CD8-positive, alpha-beta memory T cell (primary cell): ENCODE data around the gene DGKI. TPM values are rescaled to one million over a fixed set of nuclear protein-coding genes. Genes with fewer than 3 reads are reported as not detected.

Source experiments
- CTCF ChIA-PET: fragments of 350-600 bp; sonication (Branson Sonifier 250); formaldehyde crosslinking; loops from one replicate; lab custom pipeline; 2021; ENCODE audit warnings: antibody characterized with exemption; lab: Charles Lee
- POLR2A ChIA-PET: fragments of 350-600 bp; sonication (Branson Sonifier 250); formaldehyde crosslinking; loops from one replicate; lab custom pipeline; 2021; ENCODE audit warnings: antibody characterized with exemption; lab: Charles Lee
- DNase-seq, 5 donors: peaks; one replicate each; pipeline versions ENCODE4 v3.0.0 to v3.0.0-alpha.2; 2020 to 2022; ENCODE audit warnings: mixed read lengths in 1 of 5
- H3K27ac ChIP-seq: one replicate; pipeline ENCODE4 v1.7.0; 2013; ENCODE audit warnings: low read depth, mild to moderate bottlenecking, low read length, moderate library complexity
- H3K27me3 ChIP-seq: 2 replicates; pipeline ENCODE4 v1.7.0; 2013; ENCODE audit warnings: low read length, mild to moderate bottlenecking; ENCODE audit not compliant: insufficient read depth, poor library complexity, severe bottlenecking
- H3K36me3 ChIP-seq: 2 replicates; pipeline ENCODE4 v1.7.0; 2013; ENCODE audit warnings: mild to moderate bottlenecking, low read length, moderate library complexity; ENCODE audit not compliant: insufficient read depth
- H3K4me1 ChIP-seq: 2 replicates; pipeline ENCODE4 v1.7.0; 2013; ENCODE audit warnings: mild to moderate bottlenecking, low read length, moderate library complexity; ENCODE audit not compliant: insufficient read depth
- H3K4me3 ChIP-seq: 2 replicates; pipeline ENCODE4 v1.7.0; 2013; ENCODE audit warnings: mild to moderate bottlenecking, low read length
- H3K9me3 ChIP-seq: 2 replicates; pipeline ENCODE4 v1.7.0; 2013; ENCODE audit warnings: mild to moderate bottlenecking, low read length
- H3K27ac Mint-ChIP-seq, 8 donors: one replicate each; pipeline ENCODE4 v1.8.0; 2020 to 2021; ENCODE audit warnings: mixed read lengths in 8 of 8, mild to moderate bottlenecking in 6 of 8, inconsistent platforms in 3 of 8, moderate library complexity in 3 of 8
- H3K27me3 Mint-ChIP-seq, 2 donors: one replicate each; pipeline ENCODE4 v1.8.0; 2020 to 2021; ENCODE audit warnings: mixed read lengths in 2 of 2, mild to moderate bottlenecking in 1 of 2, moderate library complexity in 1 of 2
- H3K36me3 Mint-ChIP-seq, 3 donors: one replicate each; pipeline ENCODE4 v1.8.0; 2020 to 2021; ENCODE audit warnings: mixed read lengths in 3 of 3, inconsistent platforms in 1 of 3, mild to moderate bottlenecking in 1 of 3
- H3K4me1 Mint-ChIP-seq, 3 donors: one replicate each; pipeline ENCODE4 v1.8.0; 2020 to 2021; ENCODE audit warnings: mixed read lengths in 3 of 3, inconsistent platforms in 1 of 3, mild to moderate bottlenecking in 1 of 3
- H3K4me3 Mint-ChIP-seq, 7 donors: one replicate each; pipeline ENCODE4 v1.8.0; 2020 to 2021; ENCODE audit warnings: mixed read lengths in 7 of 7, mild to moderate bottlenecking in 6 of 7, moderate library complexity in 4 of 7, inconsistent platforms in 2 of 7
- H3K9me3 Mint-ChIP-seq, 5 donors: one replicate each; pipeline ENCODE4 v1.8.0; 2020 to 2022; ENCODE audit warnings: mixed read lengths in 5 of 5, mild to moderate bottlenecking in 3 of 5, moderate library complexity in 2 of 5, inconsistent platforms in 1 of 5
- polyA plus RNA-seq: library from polyadenylated mRNA; unstranded; fragments of 300-500 nt; fragmentation: Illumina TruSeq; gene quantifications from one replicate; pipeline ENCODE4 v1.2.3, GENCODE V29; 2021
- total RNA-seq, 2 experiments: library from RNA; stranded (reverse); gene quantifications; one replicate each; pipeline ENCODE4 v1.2.3, GENCODE V29; 2021

The DGKI gene
- total and polyA plus RNA-seq, 3 experiments from 2014 or later, result 1.3 to 1.4 TPM; not detected in 1

DNA sequence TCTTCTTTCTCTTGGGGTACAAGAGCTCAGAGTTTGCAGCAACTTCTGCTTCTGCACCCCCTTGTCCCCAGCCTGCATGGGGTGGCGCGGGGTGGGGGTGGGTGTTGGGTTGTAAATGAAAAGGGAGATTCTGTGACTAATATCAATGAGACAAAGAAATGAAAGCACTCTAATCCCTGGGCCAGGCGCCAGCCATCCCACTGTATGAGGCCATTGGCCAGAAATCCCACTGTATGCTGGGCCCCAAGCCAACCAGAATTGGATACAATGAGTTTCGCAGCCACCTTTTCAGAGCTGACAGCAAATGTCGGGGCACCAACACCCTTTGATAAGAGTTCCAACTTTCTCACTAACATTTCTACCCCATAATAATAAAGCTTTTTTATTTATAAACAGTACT, 492.4 kb downstream of the DGKI start:
- Histone ChIP-seq H3K36me3 (no peaks in the 10 kb centered on the region), H3K4me3 (no peak overlapping the region), H3K27ac (no peak overlapping the region), H3K27me3 (no peaks in the 10 kb centered on the region), H3K9me3 (no peaks in the 10 kb centered on the region), H3K4me1 (no peaks in the 10 kb centered on the region)
- Mint-ChIP-seq H3K27ac (no peak overlapping the region), H3K36me3 (no peaks in the 10 kb centered on the region), H3K4me3 (no peak overlapping the region), H3K9me3 (peaks cover 0 to 2% (median 0%) of the 10 kb centered on the region in 5 donors), H3K27me3 (no peaks in the 10 kb centered on the region), H3K4me1 (no peaks in the 10 kb centered on the region)
- POLR2A ChIA-PET, result no interaction called here
- CTCF ChIA-PET, result no interaction called here
- no peak for DNase-seq

DNA sequence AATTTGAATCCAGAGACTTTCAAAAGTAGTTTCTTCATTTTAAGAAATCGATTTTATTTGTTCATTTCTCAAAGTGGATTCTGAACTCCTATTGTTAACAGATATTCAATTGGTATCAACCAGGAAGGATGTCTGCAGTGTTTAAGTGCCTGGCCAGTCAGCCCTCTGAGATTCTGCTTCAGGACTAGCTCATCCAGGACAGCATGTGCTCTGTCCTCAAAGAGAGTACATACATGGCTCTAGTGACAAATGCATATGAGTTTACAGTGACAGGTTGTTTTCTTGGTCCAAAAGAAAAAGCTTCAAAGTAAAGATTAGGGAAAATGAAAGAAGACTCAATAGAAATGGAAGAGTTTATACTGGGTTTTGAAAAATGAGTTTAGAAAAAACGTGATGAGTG, 494.8 kb downstream of the DGKI start:
- no peak overlapping the region for H3K27ac ChIP-seq
- Mint-ChIP-seq H3K36me3 (no peaks in the 10 kb centered on the region), H3K27me3 (no peaks in the 10 kb centered on the region), H3K4me1 (no peaks in the 10 kb centered on the region), H3K4me3 (no peak overlapping the region), H3K9me3 (peaks cover 0 to 3% (median 0%) of the 10 kb centered on the region in 5 donors), H3K27ac (no peak overlapping the region)
- ChIA-PET POLR2A (no interaction called here), CTCF (no interaction called here)
- H3K9me3 ChIP-seq, result no peaks in the 10 kb centered on the region
- H3K27me3 ChIP-seq, result no peaks in the 10 kb centered on the region
- no peak for DNase-seq
- no peak overlapping the region for H3K4me3 ChIP-seq
- H3K4me1 ChIP-seq, result no peaks in the 10 kb centered on the region
- H3K36me3 ChIP-seq, result no peaks in the 10 kb centered on the region

DNA sequence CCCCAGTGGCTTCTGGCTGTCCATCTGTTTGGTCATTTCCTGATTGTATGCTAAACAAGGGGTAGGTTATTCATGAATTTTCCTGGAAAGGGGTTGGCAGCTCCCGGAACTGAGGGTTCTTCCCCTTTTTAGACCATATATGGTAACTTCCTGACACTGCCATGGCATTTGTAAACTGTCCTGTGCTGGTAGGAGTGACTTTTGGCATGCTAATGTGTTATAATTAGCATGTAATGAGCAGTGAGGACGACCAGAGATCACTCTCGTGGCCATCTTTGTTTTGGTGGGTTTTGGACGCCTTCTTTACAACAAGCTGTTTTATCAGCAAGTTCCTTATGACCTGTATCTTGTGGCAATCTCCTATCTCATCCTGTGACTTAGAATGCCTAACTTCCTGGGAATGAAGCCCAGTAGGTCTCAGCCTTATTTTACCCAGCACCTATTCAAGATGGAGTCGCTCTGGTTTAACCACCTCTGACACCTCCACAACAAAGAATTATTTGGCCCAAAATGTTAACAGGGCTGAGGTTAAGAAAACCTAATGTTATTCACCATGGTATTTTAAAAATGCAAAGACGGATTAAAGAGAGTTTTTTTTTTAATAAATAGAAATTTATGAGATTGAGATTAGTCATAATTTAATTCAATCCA, 500.9 kb downstream of the DGKI start:
- H3K9me3 ChIP-seq, result no peaks in the 10 kb centered on the region
- Mint-ChIP-seq H3K36me3 (no peaks in the 10 kb centered on the region), H3K4me3 (no peak overlapping the region), H3K9me3 (peaks cover 0 to 6% (median 0%) of the 10 kb centered on the region in 5 donors), H3K27ac (no peak overlapping the region), H3K27me3 (no peaks in the 10 kb centered on the region), H3K4me1 (peaks cover 0 to 4% (median 0%) of the 10 kb centered on the region in 3 donors)
- no peak for DNase-seq
- ChIA-PET POLR2A (no interaction called here), CTCF (no interaction called here)
- H3K27me3 ChIP-seq, result no peaks in the 10 kb centered on the region
- no peaks in the 10 kb centered on the region for H3K4me1 ChIP-seq
- no peaks in the 10 kb centered on the region for H3K36me3 ChIP-seq
- no peak overlapping the region for H3K27ac ChIP-seq
- H3K4me3 ChIP-seq, result no peak overlapping the region

DNA sequence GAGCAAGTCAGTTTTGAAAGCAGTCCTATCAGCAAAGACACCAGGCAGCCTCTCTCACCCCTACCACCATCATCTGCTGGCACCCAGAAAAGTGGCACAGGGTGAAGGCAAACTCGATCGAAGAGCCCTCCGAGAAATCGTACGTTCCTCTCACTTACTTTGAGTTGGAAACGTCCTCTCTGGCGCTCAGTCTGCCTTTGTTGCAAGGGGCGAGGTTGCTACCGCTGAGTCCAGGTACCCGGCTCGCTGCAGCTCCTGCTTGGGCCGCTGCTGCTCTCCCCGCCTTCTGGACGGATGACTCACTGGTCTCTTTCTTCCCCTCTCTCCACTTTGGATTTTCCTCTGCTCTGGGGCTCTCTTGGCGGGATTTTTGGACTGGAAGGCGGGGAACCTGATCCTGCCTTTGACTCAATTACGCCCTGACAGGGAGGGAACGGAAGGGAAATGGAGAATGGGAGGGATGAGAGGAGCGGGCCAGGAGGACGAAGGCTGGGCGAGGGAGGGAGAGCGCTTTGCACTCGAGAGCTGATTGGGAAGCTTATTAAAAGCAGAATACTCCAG, 503.4 kb downstream of the DGKI start, which contains the start of gene PTN:
Gene PTN, minus strand, starts transcription at position 453 of the 561 bp plus-strand sequence. CDS start 88,760 bp downstream, outside the sequence.
- H3K4me3 ChIP-seq, result no peak within 1 kb of the TSS
- Mint-ChIP-seq H3K4me3 (no peak within 1 kb of the TSS), H3K27me3 (no peaks in the 10 kb centered on the region), H3K27ac (no peak within 1 kb of the TSS), H3K36me3 (no peaks in the 10 kb centered on the region), H3K9me3 (peaks cover 0 to 5% (median 3%) of the 10 kb centered on the region in 5 donors), H3K4me1 (peaks cover 0 to 4% (median 0%) of the 10 kb centered on the region in 3 donors)
- POLR2A ChIA-PET, result no interaction called here
- DNase-seq, result no peak
- H3K9me3 ChIP-seq, result no peaks in the 10 kb centered on the region
- no peaks in the 10 kb centered on the region for H3K4me1 ChIP-seq
- no peaks in the 10 kb centered on the region for H3K27me3 ChIP-seq
- H3K27ac ChIP-seq, result no peak within 1 kb of the TSS
- CTCF ChIA-PET, result no interaction called here
- H3K36me3 ChIP-seq, result no peaks in the 10 kb centered on the region

- CTCF ChIA-PET, result no interaction called here
- Histone ChIP-seq H3K4me3 (no peak overlapping the region), H3K9me3 (no peaks in the 10 kb centered on the region), H3K27me3 (no peaks in the 10 kb centered on the region), H3K27ac (no peak overlapping the region), H3K4me1 (no peaks in the 10 kb centered on the region), H3K36me3 (no peaks in the 10 kb centered on the region)
- H3K27me3 Mint-ChIP-seq, result no peaks in the 10 kb centered on the region
- DNase-seq, result no peak
- H3K27ac Mint-ChIP-seq, result no peak overlapping the region
- no peaks in the 10 kb centered on the region for H3K36me3 Mint-ChIP-seq
- H3K4me1 Mint-ChIP-seq, result peaks cover 0 to 4% (median 0%) of the 10 kb centered on the region in 3 donors
- no peak overlapping the region for H3K4me3 Mint-ChIP-seq
- peaks cover 0 to 5% (median 3%) of the 10 kb centered on the region in 5 donors for H3K9me3 Mint-ChIP-seq
- POLR2A ChIA-PET, result no interaction called here
These were observed 503.9 kb downstream of the DGKI start for GRCh38 chr7:137342828-137343261.

GRCh38 chr7:137342265-137342664, 504.5 kb downstream of the DGKI start:
- Mint-ChIP-seq H3K27me3 (no peaks in the 10 kb centered on the region), H3K36me3 (no peaks in the 10 kb centered on the region), H3K27ac (no peak overlapping the region), H3K4me3 (no peak overlapping the region), H3K4me1 (peaks cover 0 to 4% (median 0%) of the 10 kb centered on the region in 3 donors), H3K9me3 (peaks cover 3 to 9% (median 3%) of the 10 kb centered on the region in 5 donors)
- no peak for DNase-seq
- Histone ChIP-seq H3K27me3 (no peaks in the 10 kb centered on the region), H3K4me3 (no peak overlapping the region), H3K27ac (no peak overlapping the region), H3K36me3 (no peaks in the 10 kb centered on the region), H3K4me1 (no peaks in the 10 kb centered on the region), H3K9me3 (no peaks in the 10 kb centered on the region)
- CTCF ChIA-PET, result no interaction called here
- POLR2A ChIA-PET, result no interaction called here

DNA sequence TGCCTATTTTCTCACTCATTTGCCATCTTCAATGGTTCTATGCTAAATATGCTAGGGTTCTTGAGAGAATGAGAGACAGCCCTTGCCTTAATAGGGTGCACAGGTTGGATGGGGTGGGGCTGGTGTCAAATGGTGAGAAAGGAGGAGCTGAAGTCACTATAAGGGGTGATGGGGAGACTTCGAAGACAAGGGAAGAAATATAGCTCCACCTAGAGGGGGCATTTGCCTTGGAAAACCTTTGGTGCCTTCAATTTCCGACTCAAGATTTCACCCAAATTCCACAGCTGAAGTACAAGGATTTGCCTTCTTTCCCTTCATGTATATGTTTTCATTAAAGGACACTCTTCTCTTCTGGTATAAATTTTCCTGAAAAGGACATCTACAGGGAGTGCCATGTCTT, 508.9 kb downstream of the DGKI start:
- no peak for DNase-seq
- ChIA-PET POLR2A (no interaction called here), CTCF (no interaction called here)
- Mint-ChIP-seq H3K4me1 (no peaks in the 10 kb centered on the region), H3K36me3 (no peaks in the 10 kb centered on the region), H3K27ac (no peak overlapping the region), H3K9me3 (peaks cover 0 to 8% (median 7%) of the 10 kb centered on the region in 5 donors), H3K4me3 (no peak overlapping the region), H3K27me3 (no peaks in the 10 kb centered on the region)
- Histone ChIP-seq H3K27me3 (no peaks in the 10 kb centered on the region), H3K4me3 (no peak overlapping the region), H3K9me3 (no peaks in the 10 kb centered on the region), H3K4me1 (no peaks in the 10 kb centered on the region), H3K36me3 (no peaks in the 10 kb centered on the region), H3K27ac (no peak overlapping the region)

- H3K4me1 ChIP-seq, result no peaks in the 10 kb centered on the region
- H3K4me3 ChIP-seq, result no peak overlapping the region
- H3K36me3 ChIP-seq, result no peaks in the 10 kb centered on the region
- H3K9me3 Mint-ChIP-seq, result peaks cover 0 to 10% (median 6%) of the 10 kb centered on the region in 5 donors
- H3K27ac ChIP-seq, result no peak overlapping the region
- no peak for DNase-seq
- H3K4me1 Mint-ChIP-seq, result no peaks in the 10 kb centered on the region
- no peaks in the 10 kb centered on the region for H3K36me3 Mint-ChIP-seq
- no peaks in the 10 kb centered on the region for H3K27me3 ChIP-seq
- H3K27me3 Mint-ChIP-seq, result no peaks in the 10 kb centered on the region
- POLR2A ChIA-PET, result no interaction called here
- CTCF ChIA-PET, result no interaction called here
- H3K9me3 ChIP-seq, result no peaks in the 10 kb centered on the region
- H3K27ac Mint-ChIP-seq, result no peak overlapping the region
- H3K4me3 Mint-ChIP-seq, result no peak overlapping the region
These were observed 511.0 kb downstream of the DGKI start for GRCh38 chr7:137335814-137336213.
